Measurements from ENCODE around the gene KAT6B.
A peak's percentile ranks its signal among the peaks of the same experiment; 100 is the strongest.

The KAT6B gene

DNA sequence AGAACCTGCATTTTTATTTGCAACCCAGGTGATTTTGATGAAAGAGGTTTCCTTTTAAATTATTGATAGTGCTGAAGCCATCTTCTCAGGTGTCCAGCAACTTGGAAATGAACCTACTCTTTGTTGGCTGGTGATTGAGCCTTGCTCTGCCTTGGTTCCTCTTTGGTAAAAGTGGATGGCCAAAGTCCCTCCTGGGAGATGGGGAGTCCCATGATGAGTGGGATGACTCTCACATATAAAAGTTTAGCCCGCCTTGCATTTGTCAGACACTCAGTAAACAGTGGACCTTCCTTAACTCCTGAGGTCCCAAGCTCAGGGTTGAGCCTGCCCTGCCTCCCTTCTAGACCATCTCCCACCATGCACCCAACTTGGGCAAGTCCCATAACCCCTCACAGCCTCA is 28.9 kb upstream of the KAT6B start (continued):
- TF ChIP-seq, protein P1, sequence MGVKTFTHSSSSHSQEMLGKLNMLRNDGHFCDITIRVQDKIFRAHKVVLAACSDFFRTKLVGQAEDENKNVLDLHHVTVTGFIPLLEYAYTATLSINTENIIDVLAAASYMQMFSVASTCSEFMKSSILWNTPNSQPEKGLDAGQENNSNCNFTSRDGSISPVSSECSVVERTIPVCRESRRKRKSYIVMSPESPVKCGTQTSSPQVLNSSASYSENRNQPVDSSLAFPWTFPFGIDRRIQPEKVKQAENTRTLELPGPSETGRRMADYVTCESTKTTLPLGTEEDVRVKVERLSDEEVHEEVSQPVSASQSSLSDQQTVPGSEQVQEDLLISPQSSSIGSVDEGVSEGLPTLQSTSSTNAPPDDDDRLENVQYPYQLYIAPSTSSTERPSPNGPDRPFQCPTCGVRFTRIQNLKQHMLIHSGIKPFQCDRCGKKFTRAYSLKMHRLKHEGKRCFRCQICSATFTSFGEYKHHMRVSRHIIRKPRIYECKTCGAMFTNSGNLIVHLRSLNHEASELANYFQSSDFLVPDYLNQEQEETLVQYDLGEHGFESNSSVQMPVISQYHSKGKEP (tag by site-specific recombination; IDR thresholded peaks at IDR 0.05), result no peak
- TF ChIP-seq ZBTB7A (tag by site-specific recombination; IDR thresholded peaks at IDR 0.05; ENCODE audit: low read depth) (no peak), ZNF585B (tag by site-specific recombination; IDR thresholded peaks at IDR 0.05) (no peak), FEZF1 (tag by site-specific recombination; IDR thresholded peaks at IDR 0.05) (no peak)

DNA sequence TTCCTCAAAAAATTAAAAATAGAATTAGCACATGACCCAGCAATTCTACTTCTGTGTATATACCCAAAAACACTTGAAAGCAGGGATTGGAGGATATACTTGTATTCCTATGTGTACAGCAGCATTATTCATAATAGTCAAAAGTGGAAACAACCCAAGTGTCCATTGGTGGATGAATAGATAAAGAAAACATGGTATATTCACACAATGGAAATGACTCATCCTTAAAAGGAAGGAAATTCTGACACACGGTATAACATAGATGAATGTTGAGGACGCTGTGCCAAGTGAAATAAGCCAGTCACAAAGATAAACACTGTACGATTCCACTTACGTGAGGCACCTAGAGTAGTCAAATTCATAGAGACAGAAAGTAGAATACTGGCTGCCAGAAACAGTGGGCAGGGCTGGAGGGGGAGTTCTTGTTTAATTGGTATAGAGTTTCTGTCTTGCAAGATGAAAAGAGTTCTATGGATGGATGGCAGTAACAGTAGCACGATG is 26.6 kb upstream of the KAT6B start:
- CTCF ChIA-PET, result no interaction called here
- Histone ChIP-seq H3K27ac (ENCODE audit: extremely low read depth, low read depth, low read length) (peak overlapping the region; percentile 53), H3K4me1 (ENCODE audit: control insufficient read depth, insufficient read depth, low read length) (0 out of 2 replicates have a peak, but pooled peaks cover 6% of the 10 kb centered on the region), H3K4me3 (ENCODE audit: low read depth, low read length) (no peak overlapping the region), H3K36me3 (ENCODE audit: control insufficient read depth in 2 of 2, insufficient read depth in 1 of 2, low read length in 2 of 2) (no peaks in the 10 kb centered on the region), H3K9me3 (ENCODE audit: control insufficient read depth, insufficient read depth, low read depth, low read length) (no peaks in the 10 kb centered on the region)
- POLR2A ChIA-PET, result no interaction called here
- TF ChIP-seq YY1 (tag by site-specific recombination; IDR thresholded peaks at IDR 0.05) (no peak), ZNF354C (tag by site-specific recombination; IDR thresholded peaks at IDR 0.05; ENCODE audit: borderline replicate concordance, low read depth) (no peak), ZNF16 (tag by site-specific recombination; IDR thresholded peaks at IDR 0.05; ENCODE audit: low read depth) (no peak), GLI2 (tag by site-specific recombination; IDR thresholded peaks at IDR 0.05; ENCODE audit: borderline replicate concordance, low read depth) (peak; percentile 44; the same call in 1 of the 2 replicates), ZBTB8A (tag by site-specific recombination; IDR thresholded peaks at IDR 0.05) (no peak), ZFHX2 (tag by site-specific recombination; conservative IDR thresholded peaks at IDR 0.05) (0 out of 2 replicates have a peak, but pooled peaks have one; percentile 12), ZEB2 (tag by site-specific recombination; IDR thresholded peaks at IDR 0.05) (peak; percentile 33; the same call in 1 of the 2 replicates), ZNF610 (tag by site-specific recombination; IDR thresholded peaks at IDR 0.05; ENCODE audit: borderline replicate concordance) (no peak), BCL11B (tag by site-specific recombination; IDR thresholded peaks at IDR 0.05; ENCODE audit: low read depth) (no peak), ZNF140 (tag by site-specific recombination; IDR thresholded peaks at IDR 0.05) (no peak), SP3 (tag by site-specific recombination; IDR thresholded peaks at IDR 0.05) (0 out of 2 replicates have a peak, but pooled peaks have one; percentile 15), ZNF10 (tag by site-specific recombination; IDR thresholded peaks at IDR 0.05) (0 out of 2 replicates have a peak, but pooled peaks have one; percentile 61), ZNF138 (tag by site-specific recombination; IDR thresholded peaks at IDR 0.05; ENCODE audit: borderline replicate concordance) (no peak), ZNF561 (tag by site-specific recombination; IDR thresholded peaks at IDR 0.05; ENCODE audit: borderline replicate concordance) (peak; percentile 71; the same call in 1 of the 2 replicates), BCL11A (tag by site-specific recombination; IDR thresholded peaks at IDR 0.05; ENCODE audit: low read depth) (peak; percentile 70; the same call in 1 of the 2 replicates), ZBTB17 (tag by site-specific recombination; IDR thresholded peaks at IDR 0.05) (no peak; the same call in 1 of the 2 replicates), ZIC2 (tag by site-specific recombination; IDR thresholded peaks at IDR 0.05) (no peak), ZNF670 (tag by site-specific recombination; IDR thresholded peaks at IDR 0.05; ENCODE audit: low read depth) (no peak)
- TF ChIP-seq, protein P2, sequence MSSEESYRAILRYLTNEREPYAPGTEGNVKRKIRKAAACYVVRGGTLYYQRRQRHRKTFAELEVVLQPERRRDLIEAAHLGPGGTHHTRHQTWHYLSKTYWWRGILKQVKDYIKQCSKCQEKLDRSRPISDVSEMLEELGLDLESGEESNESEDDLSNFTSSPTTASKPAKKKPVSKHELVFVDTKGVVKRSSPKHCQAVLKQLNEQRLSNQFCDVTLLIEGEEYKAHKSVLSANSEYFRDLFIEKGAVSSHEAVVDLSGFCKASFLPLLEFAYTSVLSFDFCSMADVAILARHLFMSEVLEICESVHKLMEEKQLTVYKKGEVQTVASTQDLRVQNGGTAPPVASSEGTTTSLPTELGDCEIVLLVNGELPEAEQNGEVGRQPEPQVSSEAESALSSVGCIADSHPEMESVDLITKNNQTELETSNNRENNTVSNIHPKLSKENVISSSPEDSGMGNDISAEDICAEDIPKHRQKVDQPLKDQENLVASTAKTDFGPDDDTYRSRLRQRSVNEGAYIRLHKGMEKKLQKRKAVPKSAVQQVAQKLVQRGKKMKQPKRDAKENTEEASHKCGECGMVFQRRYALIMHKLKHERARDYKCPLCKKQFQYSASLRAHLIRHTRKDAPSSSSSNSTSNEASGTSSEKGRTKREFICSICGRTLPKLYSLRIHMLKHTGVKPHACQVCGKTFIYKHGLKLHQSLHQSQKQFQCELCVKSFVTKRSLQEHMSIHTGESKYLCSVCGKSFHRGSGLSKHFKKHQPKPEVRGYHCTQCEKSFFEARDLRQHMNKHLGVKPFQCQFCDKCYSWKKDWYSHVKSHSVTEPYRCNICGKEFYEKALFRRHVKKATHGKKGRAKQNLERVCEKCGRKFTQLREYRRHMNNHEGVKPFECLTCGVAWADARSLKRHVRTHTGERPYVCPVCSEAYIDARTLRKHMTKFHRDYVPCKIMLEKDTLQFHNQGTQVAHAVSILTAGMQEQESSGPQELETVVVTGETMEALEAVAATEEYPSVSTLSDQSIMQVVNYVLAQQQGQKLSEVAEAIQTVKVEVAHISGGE (tag by site-specific recombination; conservative IDR thresholded peaks at IDR 0.05; ENCODE audit: low read depth), result no peak
- TF ChIP-seq, protein P3, sequence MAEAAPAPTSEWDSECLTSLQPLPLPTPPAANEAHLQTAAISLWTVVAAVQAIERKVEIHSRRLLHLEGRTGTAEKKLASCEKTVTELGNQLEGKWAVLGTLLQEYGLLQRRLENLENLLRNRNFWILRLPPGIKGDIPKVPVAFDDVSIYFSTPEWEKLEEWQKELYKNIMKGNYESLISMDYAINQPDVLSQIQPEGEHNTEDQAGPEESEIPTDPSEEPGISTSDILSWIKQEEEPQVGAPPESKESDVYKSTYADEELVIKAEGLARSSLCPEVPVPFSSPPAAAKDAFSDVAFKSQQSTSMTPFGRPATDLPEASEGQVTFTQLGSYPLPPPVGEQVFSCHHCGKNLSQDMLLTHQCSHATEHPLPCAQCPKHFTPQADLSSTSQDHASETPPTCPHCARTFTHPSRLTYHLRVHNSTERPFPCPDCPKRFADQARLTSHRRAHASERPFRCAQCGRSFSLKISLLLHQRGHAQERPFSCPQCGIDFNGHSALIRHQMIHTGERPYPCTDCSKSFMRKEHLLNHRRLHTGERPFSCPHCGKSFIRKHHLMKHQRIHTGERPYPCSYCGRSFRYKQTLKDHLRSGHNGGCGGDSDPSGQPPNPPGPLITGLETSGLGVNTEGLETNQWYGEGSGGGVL (tag by site-specific recombination; IDR thresholded peaks at IDR 0.05), result peak; percentile 46; the same call in 1 of the 2 replicates
- TF ChIP-seq, protein P4, sequence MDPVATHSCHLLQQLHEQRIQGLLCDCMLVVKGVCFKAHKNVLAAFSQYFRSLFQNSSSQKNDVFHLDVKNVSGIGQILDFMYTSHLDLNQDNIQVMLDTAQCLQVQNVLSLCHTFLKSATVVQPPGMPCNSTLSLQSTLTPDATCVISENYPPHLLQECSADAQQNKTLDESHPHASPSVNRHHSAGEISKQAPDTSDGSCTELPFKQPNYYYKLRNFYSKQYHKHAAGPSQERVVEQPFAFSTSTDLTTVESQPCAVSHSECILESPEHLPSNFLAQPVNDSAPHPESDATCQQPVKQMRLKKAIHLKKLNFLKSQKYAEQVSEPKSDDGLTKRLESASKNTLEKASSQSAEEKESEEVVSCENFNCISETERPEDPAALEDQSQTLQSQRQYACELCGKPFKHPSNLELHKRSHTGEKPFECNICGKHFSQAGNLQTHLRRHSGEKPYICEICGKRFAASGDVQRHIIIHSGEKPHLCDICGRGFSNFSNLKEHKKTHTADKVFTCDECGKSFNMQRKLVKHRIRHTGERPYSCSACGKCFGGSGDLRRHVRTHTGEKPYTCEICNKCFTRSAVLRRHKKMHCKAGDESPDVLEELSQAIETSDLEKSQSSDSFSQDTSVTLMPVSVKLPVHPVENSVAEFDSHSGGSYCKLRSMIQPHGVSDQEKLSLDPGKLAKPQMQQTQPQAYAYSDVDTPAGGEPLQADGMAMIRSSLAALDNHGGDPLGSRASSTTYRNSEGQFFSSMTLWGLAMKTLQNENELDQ (tag by site-specific recombination; IDR thresholded peaks at IDR 0.05; ENCODE audit: low read depth), result no peak
- TF ChIP-seq, protein P5, sequence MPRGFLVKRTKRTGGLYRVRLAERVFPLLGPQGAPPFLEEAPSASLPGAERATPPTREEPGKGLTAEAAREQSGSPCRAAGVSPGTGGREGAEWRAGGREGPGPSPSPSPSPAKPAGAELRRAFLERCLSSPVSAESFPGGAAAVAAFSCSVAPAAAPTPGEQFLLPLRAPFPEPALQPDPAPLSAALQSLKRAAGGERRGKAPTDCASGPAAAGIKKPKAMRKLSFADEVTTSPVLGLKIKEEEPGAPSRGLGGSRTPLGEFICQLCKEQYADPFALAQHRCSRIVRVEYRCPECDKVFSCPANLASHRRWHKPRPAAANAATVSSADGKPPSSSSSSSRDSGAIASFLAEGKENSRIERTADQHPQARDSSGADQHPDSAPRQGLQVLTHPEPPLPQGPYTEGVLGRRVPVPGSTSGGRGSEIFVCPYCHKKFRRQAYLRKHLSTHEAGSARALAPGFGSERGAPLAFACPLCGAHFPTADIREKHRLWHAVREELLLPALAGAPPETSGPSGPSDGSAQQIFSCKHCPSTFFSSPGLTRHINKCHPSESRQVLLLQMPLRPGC (tag by site-specific recombination; IDR thresholded peaks at IDR 0.05), result peak; percentile 88; the same call in 1 of the 2 replicates

Data from HEK293 (cell line).